Measurements from ENCODE around the gene FOXP1. TPM values are rescaled to one million over a fixed set of nuclear protein-coding genes. Genes with fewer than 3 reads are reported as not detected.

The FOXP1 gene
- polyA plus RNA-seq, 5 donors: 88.9 to 130 (median 123) TPM

GRCh38 chr3:71244153-71244825 lies 339.2 kb downstream of the FOXP1 start:
- DNase-seq: no peak

- DNase-seq: no peak
Observed at GRCh38 chr3:71243229-71243628, 340.3 kb downstream of the FOXP1 start.

GRCh38 chr3:71241981-71242560 lies 341.5 kb downstream of the FOXP1 start:
- DNase-seq: no peak

- DNase-seq: no peak
Observed at GRCh38 chr3:71241246-71241901, 342.2 kb downstream of the FOXP1 start.

GRCh38 chr3:71240034-71240433 lies 343.5 kb downstream of the FOXP1 start:
- no peak for DNase-seq

GRCh38 chr3:71238355-71238757 lies 345.2 kb downstream of the FOXP1 start:
- DNase-seq: no peak

- no peak for DNase-seq
Observed at GRCh38 chr3:71237672-71238071, 345.9 kb downstream of the FOXP1 start.

- DNase-seq: no peak
Observed at GRCh38 chr3:71235846-71236245, 347.7 kb downstream of the FOXP1 start.

- no peak for DNase-seq
Observed at GRCh38 chr3:71232895-71233294, 350.6 kb downstream of the FOXP1 start.

- DNase-seq: no peak
Observed at GRCh38 chr3:71232175-71232679, 351.3 kb downstream of the FOXP1 start.

- no peak for DNase-seq
Observed at GRCh38 chr3:71231680-71232079, 351.8 kb downstream of the FOXP1 start.

- no peak for DNase-seq
Observed at GRCh38 chr3:71229905-71230657, 353.4 kb downstream of the FOXP1 start.

- no peak for DNase-seq
Observed at GRCh38 chr3:71228156-71228866, 355.2 kb downstream of the FOXP1 start.

GRCh38 chr3:71227270-71227661 lies 356.3 kb downstream of the FOXP1 start:
- DNase-seq: no peak

- DNase-seq: no peak
Observed at GRCh38 chr3:71226565-71227269, 356.8 kb downstream of the FOXP1 start.

- no peak for DNase-seq
Observed at GRCh38 chr3:71225951-71226564, 357.5 kb downstream of the FOXP1 start.

- no peak for DNase-seq
Observed at GRCh38 chr3:71225002-71225684, 358.4 kb downstream of the FOXP1 start.

GRCh38 chr3:71219744-71220638 lies 363.5 kb downstream of the FOXP1 start:
- no peak for DNase-seq

GRCh38 chr3:71218508-71218907 lies 365.0 kb downstream of the FOXP1 start:
- no peak for DNase-seq
